Astrocyte of the spinal cord (primary cell): ENCODE data around the gene GPR137.
A peak's percentile ranks its signal among the peaks of the same experiment; 100 is the strongest.
"Not testable (repeated sequence)": the region's sequence is repeated elsewhere in the genome, so short reads cannot be mapped to it uniquely, and the experiment has no call there.

ENCODE experiments used
- DNase-seq: peaks from one replicate; pipeline ENCODE4 v3.0.0; 2011; ENCODE audit warnings: low read depth, low spot score
- H3K4me3 ChIP-seq: 2 replicates; pipeline ENCODE4 v1.5.1; 2011; ENCODE audit warnings: low read depth, mild to moderate bottlenecking, low read length, moderate library complexity
- in situ Hi-C: cut with HindIII; loops from 2 replicates; pipeline ENCODE4 v1.10.0; 2017; ENCODE audit warnings: low sequenced_read_pairs
- TF ChIP-seq, protein P1 (sequence below): IDR thresholded peaks from 2 replicates; pipeline ENCODE4 v1.5.1; 2012; ENCODE audit warnings: low read depth, mild to moderate bottlenecking, low read length, inconsistent platforms

Gene GPR137

GRCh38 chr11:64313491-64314145, 28.0 kb downstream of the GPR137 start:
- TF ChIP-seq, protein P1, sequence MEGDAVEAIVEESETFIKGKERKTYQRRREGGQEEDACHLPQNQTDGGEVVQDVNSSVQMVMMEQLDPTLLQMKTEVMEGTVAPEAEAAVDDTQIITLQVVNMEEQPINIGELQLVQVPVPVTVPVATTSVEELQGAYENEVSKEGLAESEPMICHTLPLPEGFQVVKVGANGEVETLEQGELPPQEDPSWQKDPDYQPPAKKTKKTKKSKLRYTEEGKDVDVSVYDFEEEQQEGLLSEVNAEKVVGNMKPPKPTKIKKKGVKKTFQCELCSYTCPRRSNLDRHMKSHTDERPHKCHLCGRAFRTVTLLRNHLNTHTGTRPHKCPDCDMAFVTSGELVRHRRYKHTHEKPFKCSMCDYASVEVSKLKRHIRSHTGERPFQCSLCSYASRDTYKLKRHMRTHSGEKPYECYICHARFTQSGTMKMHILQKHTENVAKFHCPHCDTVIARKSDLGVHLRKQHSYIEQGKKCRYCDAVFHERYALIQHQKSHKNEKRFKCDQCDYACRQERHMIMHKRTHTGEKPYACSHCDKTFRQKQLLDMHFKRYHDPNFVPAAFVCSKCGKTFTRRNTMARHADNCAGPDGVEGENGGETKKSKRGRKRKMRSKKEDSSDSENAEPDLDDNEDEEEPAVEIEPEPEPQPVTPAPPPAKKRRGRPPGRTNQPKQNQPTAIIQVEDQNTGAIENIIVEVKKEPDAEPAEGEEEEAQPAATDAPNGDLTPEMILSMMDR, result no peak
- no peak overlapping the region for H3K4me3 ChIP-seq
- in situ Hi-C loops, result no loop called here
- DNase-seq, result no peak

- DNase-seq, result no peak
- H3K4me3 ChIP-seq, result no peak overlapping the region
- in situ Hi-C loops, result no loop called here
- TF ChIP-seq, protein P1, result peak; percentile 22
Measured at GRCh38 chr11:64314146-64314804, 28.6 kb downstream of the GPR137 start.

- DNase-seq, result no peak
- in situ Hi-C loops, result no loop called here
- TF ChIP-seq, protein P1, result no peak
- H3K4me3 ChIP-seq, result no peak overlapping the region
Measured at GRCh38 chr11:64314805-64315561, 29.3 kb downstream of the GPR137 start.

DNA sequence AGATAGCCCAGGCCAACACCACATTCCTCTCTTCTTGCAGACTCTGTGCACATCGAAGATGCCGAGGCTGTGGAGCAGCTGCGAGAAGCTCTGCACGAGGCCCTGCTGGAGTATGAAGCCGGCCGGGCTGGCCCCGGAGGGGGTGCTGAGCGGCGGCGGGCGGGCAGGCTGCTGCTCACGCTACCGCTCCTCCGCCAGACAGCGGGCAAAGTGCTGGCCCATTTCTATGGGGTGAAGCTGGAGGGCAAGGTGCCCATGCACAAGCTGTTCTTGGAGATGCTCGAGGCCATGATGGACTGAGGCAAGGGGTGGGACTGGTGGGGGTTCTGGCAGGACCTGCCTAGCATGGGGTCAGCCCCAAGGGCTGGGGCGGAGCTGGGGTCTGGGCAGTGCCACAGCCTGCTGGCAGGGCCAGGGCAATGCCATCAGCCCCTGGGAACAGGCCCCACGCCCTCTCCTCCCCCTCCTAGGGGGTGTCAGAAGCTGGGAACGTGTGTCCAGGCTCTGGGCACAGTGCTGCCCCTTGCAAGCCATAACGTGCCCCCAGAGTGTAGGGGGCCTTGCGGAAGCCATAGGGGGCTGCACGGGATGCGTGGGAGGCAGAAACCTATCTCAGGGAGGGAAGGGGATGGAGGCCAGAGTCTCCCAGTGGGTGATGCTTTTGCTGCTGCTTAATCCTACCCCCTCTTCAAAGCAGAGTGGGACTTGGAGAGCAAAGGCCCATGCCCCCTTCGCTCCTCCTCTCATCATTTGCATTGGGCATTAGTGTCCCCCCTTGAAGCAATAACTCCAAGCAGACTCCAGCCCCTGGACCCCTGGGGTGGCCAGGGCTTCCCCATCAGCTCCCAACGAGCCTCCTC, 30.2 kb downstream of the GPR137 start:
- H3K4me3 ChIP-seq, in situ Hi-C loops, DNase-seq: not testable (repeated sequence)

DNA sequence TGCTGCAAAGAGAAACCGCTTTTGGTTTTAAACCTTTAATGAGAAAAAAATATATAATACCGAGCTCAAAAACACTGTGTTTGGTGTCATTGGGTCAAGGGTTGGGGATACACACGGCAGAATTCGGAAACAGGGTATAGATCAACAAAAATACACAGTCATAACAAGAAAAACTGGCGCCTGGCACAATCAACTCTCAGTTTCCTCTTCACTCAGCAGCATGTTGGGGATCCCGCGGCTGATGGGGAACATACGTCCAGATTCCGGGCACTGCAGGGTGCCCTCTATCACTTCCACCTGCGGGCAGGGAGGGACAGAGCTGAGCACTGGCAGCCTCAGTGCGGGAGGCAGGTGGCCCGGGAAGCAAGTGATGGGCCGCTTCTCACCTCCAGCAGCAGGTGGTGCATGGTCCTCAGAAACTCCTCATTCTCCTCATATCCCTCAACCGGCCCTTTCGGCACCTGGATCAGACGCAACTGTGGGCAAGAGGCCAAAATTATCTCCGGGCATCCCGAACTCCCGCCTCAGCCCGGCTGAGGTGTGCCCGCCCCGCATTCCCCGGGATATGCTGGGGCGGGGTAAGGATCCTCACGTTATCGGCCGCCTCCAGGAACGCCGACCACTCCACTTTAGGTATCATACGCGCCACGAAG, 31.1 kb downstream of the GPR137 start:
- TF ChIP-seq, protein P1, result peak; percentile 2
- in situ Hi-C loops, result no loop called here
- H3K4me3 ChIP-seq, result peak overlapping the region; percentile 97
- no peak for DNase-seq

DNA sequence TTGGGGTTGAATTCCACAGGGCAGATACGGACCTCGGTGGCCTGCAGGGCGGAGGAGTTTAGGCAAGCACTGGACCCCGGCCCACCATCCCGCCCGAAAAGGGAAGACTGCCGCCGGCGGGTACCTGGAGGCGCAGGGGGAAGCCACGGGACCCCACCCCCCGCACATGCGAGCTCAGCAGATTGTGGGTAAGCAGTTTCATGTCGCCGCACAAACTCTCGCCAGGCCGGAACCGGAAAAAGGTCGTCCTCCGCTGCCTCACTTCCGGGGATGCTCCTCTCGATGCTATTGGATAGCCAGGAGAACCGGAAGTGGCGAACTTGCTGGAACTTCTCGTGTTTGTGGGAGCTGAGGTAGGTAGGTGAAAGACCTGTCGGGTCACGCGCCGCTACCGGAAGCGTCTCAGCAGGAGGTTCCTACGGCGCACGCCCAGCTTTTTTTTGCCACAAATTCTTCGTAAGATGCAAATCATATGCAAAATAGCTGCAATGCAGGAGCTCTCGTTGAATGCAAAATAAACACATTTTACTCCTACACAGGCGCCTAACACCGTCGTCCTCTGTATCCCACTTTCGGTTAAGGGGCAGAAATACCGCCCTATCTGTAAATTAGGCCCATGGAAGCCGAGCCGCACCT, 31.8 kb downstream of the GPR137 start, which contains the start of gene TRMT112:
TRMT112 (minus strand) TSS at position 235 of the 636 bp plus-strand sequence; CDS start at position 202, 33 bp downstream.
- H3K4me3 ChIP-seq, result peak within 1 kb of the TSS; percentile 97
- DNase-seq, result peak; percentile 97
- in situ Hi-C loops, result no loop called here
- TF ChIP-seq, protein P1, result no peak
